K562 (cell line): ENCODE data around the gene NFYC. TPM values are rescaled to one million over a fixed set of nuclear protein-coding genes. Genes with fewer than 3 reads are reported as not detected.
A peak's percentile ranks its signal among the peaks of the same experiment; 100 is the strongest.

ENCODE experiments used
- BDP1 ChIP-seq: IDR thresholded peaks from 3 replicates; pipeline ENCODE4 v1.6.1; 2011; ENCODE audit not compliant: insufficient read length, insufficient read depth
- FOXA1 ChIP-seq: fragments of 450-650 bp; IDR thresholded peaks from 2 replicates; pipeline ENCODE4 v1.6.1; 2016; ENCODE audit warnings: mild to moderate bottlenecking, borderline replicate concordance
- NRF1 ChIP-seq, 2 experiments: fragments of 450-650 bp; IDR thresholded peaks in 1 of 2; conservative IDR thresholded peaks in 1 of 2; 2 replicates each; pipeline ENCODE4 v1.6.1; 2014; ENCODE audit warnings: mild to moderate bottlenecking in 2 of 2
- ZBTB11 ChIP-seq, 3 experiments: fragments of 200-800 bp in 1 of 3; fragments of 250-450 bp in 1 of 3; fragments of 450-650 bp in 1 of 3; sonication (Bioruptor Pico) in 1 of 3; sonication (Bioruptor generic) in 1 of 3; formaldehyde crosslinking in 1 of 3; IDR thresholded peaks; 2 replicates each; pipeline versions ENCODE4 v1.6.1 to v1.8.0; 2016 to 2022; ENCODE audit warnings: mild to moderate bottlenecking in 2 of 3, missing genetic modification characterization in 2 of 3, missing compliant biosample characterization in 1 of 3, moderate library complexity in 1 of 3
- ZNF3 ChIP-seq: fragments of 250-450 bp; sonication (Bioruptor Pico); IDR thresholded peaks from 2 replicates; pipeline ENCODE4 v1.5.0; 2021; ENCODE audit warnings: mild to moderate bottlenecking, moderate library complexity
- ZNF384 ChIP-seq: IDR thresholded peaks from 2 replicates; pipeline ENCODE4 v1.6.1; 2012; ENCODE audit warnings: low read depth, low read length, improper control_type of control experiment
- polyA plus RNA-seq, 8 experiments: library from polyadenylated mRNA; depleted of rRNA in 4 of 8; stranded (reverse) in 5 of 8; unstranded in 3 of 8; fragments of >200 nt; fragmentation: Nextera tagmentation in 2 of 8; fragmentation: Illumina TruSeq in 1 of 8; extraction: Ambion mirVana in 2 of 8; extraction: Trizol in 1 of 8; gene quantifications; 2 replicates each; pipeline versions ENCODE4 v1.2.1 to v1.2.3, GENCODE V29; 2011 to 2014; ENCODE audit warnings: inconsistent platforms in 1 of 8, missing spikeins in 1 of 8
- total RNA-seq, 7 experiments: library from RNA; depleted of rRNA in 6 of 7; stranded (reverse); fragments of >200 nt in 6 of 7; fragmentation: Illumina TruSeq in 2 of 7; extraction: Trizol in 2 of 7; gene quantifications; 2 replicates each; pipeline versions ENCODE4 v1.2.1 to v1.2.3, GENCODE V29; 2011 to 2021; ENCODE audit warnings: low replicate concordance in 1 of 7
- TF ChIP-seq, protein P1 (sequence below): fragments of 450-650 bp; IDR thresholded peaks from 2 replicates; pipeline ENCODE4 v1.6.1; 2016; ENCODE audit warnings: low read depth
- TF ChIP-seq, protein P2 (sequence below): sonication (generic); formaldehyde crosslinking; IDR thresholded peaks from 2 replicates; pipeline ENCODE4 v1.8.1; 2023; ENCODE audit warnings: mild to moderate bottlenecking, missing genetic modification reagents
- TF ChIP-seq, protein P3 (sequence below): fragments of 250-450 bp; sonication (Bioruptor Pico); IDR thresholded peaks from 2 replicates; pipeline ENCODE4 v1.8.0; 2021; ENCODE audit warnings: moderate library complexity, mild to moderate bottlenecking, inconsistent platforms

The NFYC gene
- total and polyA plus RNA-seq, 9 of the 15 experiments (the other 6 are each of a cell fraction or from before 2014, with no cell fraction given), result 4.8 to 59.8 (median 41.1) TPM

DNA sequence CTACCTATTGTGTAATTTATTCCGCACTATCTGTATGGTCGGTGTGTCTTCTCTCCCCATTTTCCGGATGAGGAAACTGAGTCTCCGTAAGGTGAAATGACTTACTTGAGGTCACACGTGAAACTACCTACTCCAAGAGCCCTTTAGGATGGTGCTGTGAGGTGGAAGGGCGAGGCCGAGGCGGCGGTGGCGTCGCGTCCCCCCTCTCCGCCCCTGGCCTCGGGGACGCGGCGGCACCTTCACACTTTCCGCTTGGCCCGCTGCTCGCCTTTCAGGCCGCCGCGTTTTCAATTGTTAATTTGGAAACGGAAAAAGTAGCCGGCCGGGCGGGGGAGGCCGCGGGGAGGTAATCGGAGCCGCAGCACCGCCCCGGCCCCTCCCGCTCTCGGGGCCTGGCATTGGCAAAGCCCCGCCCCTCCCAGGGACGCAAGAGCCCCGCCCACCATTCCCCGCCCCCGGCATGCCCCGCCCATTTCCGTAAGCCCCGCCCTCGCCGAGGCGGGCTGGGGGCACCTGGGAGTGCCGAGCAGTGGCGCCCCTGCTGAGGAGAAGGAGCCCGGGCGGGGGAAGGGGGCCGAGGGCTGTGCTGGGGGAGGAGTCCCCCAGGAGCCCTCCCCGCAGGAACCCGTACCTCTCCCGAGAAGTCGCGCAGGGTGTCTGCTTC, 110.7 kb downstream of the NFYC start (continued):
- TF ChIP-seq, protein P1, sequence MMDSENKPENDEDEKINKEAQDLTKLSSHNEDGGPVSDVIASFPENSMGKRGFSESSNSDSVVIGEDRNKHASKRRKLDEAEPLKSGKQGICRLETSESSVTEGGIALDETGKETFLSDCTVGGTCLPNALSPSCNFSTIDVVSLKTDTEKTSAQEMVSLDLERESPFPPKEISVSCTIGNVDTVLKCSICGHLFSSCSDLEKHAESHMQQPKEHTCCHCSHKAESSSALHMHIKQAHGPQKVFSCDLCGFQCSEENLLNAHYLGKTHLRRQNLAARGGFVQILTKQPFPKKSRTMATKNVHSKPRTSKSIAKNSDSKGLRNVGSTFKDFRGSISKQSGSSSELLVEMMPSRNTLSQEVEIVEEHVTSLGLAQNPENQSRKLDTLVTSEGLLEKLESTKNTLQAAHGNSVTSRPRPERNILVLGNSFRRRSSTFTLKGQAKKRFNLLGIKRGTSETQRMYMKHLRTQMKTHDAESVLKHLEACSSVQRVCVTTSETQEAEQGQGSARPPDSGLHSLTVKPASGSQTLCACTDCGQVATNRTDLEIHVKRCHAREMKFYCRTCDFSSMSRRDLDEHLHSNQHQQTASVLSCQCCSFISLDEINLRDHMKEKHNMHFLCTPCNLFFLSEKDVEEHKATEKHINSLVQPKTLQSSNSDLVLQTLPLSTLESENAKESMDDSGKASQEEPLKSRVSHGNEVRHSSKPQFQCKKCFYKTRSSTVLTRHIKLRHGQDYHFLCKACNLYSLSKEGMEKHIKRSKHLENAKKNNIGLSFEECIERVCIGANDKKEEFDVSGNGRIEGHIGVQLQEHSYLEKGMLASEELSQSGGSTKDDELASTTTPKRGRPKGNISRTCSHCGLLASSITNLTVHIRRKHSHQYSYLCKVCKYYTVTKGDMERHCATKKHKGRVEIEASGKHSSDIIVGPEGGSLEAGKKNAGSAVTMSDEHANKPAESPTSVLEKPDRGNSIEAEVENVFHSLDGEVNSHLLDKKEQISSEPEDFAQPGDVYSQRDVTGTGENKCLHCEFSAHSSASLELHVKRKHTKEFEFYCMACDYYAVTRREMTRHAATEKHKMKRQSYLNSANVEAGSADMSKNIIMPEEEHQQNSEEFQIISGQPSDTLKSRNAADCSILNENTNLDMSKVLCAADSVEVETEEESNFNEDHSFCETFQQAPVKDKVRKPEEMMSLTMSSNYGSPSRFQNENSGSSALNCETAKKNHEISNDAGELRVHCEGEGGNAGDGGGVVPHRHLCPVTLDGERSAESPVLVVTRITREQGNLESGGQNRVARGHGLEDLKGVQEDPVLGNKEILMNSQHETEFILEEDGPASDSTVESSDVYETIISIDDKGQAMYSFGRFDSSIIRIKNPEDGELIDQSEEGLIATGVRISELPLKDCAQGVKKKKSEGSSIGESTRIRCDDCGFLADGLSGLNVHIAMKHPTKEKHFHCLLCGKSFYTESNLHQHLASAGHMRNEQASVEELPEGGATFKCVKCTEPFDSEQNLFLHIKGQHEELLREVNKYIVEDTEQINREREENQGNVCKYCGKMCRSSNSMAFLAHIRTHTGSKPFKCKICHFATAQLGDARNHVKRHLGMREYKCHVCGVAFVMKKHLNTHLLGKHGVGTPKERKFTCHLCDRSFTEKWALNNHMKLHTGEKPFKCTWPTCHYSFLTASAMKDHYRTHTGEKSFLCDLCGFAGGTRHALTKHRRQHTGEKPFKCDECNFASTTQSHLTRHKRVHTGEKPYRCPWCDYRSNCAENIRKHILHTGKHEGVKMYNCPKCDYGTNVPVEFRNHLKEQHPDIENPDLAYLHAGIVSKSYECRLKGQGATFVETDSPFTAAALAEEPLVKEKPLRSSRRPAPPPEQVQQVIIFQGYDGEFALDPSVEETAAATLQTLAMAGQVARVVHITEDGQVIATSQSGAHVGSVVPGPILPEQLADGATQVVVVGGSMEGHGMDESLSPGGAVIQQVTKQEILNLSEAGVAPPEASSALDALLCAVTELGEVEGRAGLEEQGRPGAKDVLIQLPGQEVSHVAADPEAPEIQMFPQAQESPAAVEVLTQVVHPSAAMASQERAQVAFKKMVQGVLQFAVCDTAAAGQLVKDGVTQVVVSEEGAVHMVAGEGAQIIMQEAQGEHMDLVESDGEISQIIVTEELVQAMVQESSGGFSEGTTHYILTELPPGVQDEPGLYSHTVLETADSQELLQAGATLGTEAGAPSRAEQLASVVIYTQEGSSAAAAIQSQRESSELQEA, result no peak
- TF ChIP-seq NRF1 (conservative IDR thresholded peaks at IDR 0.05 in 1 of 2, IDR thresholded peaks at IDR 0.05 in 1 of 2), result peak; percentile 45 to 50; a peak in 2 of 4 replicates
- no peak for TF ChIP-seq ZNF3 (CRISPR knock-in tag)
- no peak for TF ChIP-seq BDP1
- no peak for TF ChIP-seq FOXA1
- TF ChIP-seq ZBTB11 (CRISPR knock-in tag; IDR thresholded peaks at IDR 0.05), result 0 out of 6 replicates have a peak, but pooled peaks of 1 of the 3 experiments have one; percentile 18
- TF ChIP-seq, protein P2, sequence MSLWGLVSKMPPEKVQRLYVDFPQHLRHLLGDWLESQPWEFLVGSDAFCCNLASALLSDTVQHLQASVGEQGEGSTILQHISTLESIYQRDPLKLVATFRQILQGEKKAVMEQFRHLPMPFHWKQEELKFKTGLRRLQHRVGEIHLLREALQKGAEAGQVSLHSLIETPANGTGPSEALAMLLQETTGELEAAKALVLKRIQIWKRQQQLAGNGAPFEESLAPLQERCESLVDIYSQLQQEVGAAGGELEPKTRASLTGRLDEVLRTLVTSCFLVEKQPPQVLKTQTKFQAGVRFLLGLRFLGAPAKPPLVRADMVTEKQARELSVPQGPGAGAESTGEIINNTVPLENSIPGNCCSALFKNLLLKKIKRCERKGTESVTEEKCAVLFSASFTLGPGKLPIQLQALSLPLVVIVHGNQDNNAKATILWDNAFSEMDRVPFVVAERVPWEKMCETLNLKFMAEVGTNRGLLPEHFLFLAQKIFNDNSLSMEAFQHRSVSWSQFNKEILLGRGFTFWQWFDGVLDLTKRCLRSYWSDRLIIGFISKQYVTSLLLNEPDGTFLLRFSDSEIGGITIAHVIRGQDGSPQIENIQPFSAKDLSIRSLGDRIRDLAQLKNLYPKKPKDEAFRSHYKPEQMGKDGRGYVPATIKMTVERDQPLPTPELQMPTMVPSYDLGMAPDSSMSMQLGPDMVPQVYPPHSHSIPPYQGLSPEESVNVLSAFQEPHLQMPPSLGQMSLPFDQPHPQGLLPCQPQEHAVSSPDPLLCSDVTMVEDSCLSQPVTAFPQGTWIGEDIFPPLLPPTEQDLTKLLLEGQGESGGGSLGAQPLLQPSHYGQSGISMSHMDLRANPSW (CRISPR knock-in tag), result no peak
- TF ChIP-seq, protein P3, sequence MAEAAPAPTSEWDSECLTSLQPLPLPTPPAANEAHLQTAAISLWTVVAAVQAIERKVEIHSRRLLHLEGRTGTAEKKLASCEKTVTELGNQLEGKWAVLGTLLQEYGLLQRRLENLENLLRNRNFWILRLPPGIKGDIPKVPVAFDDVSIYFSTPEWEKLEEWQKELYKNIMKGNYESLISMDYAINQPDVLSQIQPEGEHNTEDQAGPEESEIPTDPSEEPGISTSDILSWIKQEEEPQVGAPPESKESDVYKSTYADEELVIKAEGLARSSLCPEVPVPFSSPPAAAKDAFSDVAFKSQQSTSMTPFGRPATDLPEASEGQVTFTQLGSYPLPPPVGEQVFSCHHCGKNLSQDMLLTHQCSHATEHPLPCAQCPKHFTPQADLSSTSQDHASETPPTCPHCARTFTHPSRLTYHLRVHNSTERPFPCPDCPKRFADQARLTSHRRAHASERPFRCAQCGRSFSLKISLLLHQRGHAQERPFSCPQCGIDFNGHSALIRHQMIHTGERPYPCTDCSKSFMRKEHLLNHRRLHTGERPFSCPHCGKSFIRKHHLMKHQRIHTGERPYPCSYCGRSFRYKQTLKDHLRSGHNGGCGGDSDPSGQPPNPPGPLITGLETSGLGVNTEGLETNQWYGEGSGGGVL (CRISPR knock-in tag), result no peak
- 0 out of 2 replicates have a peak, but pooled peaks have one; percentile 15 for TF ChIP-seq ZNF384
